H1 (cell line): Measurements from ENCODE around the gene IRX4. TPM values are rescaled to one million over a fixed set of nuclear protein-coding genes. Genes with fewer than 3 reads are reported as not detected.

ENCODE experiments used
- EZH2 ChIP-seq: fragments of 200-600 bp; sonication (generic); IDR thresholded peaks from 2 replicates; pipeline ENCODE4 v1.7.1; 2012; ENCODE audit warnings: low read depth, mild to moderate bottlenecking, moderate library complexity, low read length, inconsistent platforms; ENCODE audit not compliant: severe bottlenecking
- PHF8 ChIP-seq: fragments of 200-600 bp; sonication (generic); conservative IDR thresholded peaks from 2 replicates; pipeline ENCODE4 v1.7.1; 2012; ENCODE audit warnings: low read depth, mild to moderate bottlenecking, inconsistent platforms, low read length, moderate library complexity
- polyA plus RNA-seq, 7 experiments: library from polyadenylated mRNA; depleted of rRNA in 3 of 7; stranded (reverse) in 5 of 7; unstranded in 2 of 7; fragments of >200 nt in 5 of 7; fragments of 200-250 nt in 2 of 7; gene quantifications; 1 replicate in 5 of 7; 2 replicates in 1 of 7; 4 replicates in 1 of 7; pipeline versions ENCODE4 v1.2.1 to v1.2.3, GENCODE V29; 2011 to 2013; ENCODE audit warnings: missing spikeins in 2 of 7, mixed read lengths in 2 of 7
- total RNA-seq: library from RNA; stranded (reverse); fragmentation: NEBNext Ultra II Directional; extraction: Animal tissue kit (Norgen Biotek cat#: 25700); gene quantifications from 2 replicates; pipeline ENCODE4 v1.2.1, GENCODE V29; 2021

The IRX4 gene
- total and polyA plus RNA-seq, 2 of the 8 experiments (the other 6 are each of a cell fraction or from before 2014, with no cell fraction given): 0.45 to 1.2 TPM

- TF ChIP-seq EZH2 (peak; percentile 60), PHF8 (no peak)
Observed at GRCh38 chr5:1931604-1932231, 49.0 kb upstream of the IRX4 start (continued).
